ENCODE results near the gene IL11RA. TPM values are rescaled to one million over a fixed set of nuclear protein-coding genes. Genes with fewer than 3 reads are reported as not detected.

IL11RA gene
- total and polyA plus RNA-seq, 10 of the 15 experiments (the other 5 are each of a cell fraction or from before 2014, with no cell fraction given): 0.32 to 5.8 (median 2.2) TPM

GRCh38 chr9:34653151-34654072 is 1.4 kb downstream of the IL11RA start:
- H3K9ac ChIP-seq (ENCODE audit: control insufficient read depth, insufficient read depth, low read length): no peak overlapping the region
- RAD21 ChIA-PET (ENCODE audit: unreplicated experiment): no interaction called here
- H3K4me3 ChIP-seq: no peak overlapping the region
- no peaks in the 10 kb centered on the region for H3K79me2 ChIP-seq (ENCODE audit: control insufficient read depth, insufficient read depth, low read length)
- H3K4me2 ChIP-seq (ENCODE audit: control insufficient read depth, insufficient read depth): no peak overlapping the region
- no peaks in the 10 kb centered on the region for H3K9me3 ChIP-seq (replicated peaks; ENCODE audit: control insufficient read depth, insufficient read depth, low read length)
- peak; percentile 96 for TF ChIP-seq BCL3 (IDR thresholded peaks at IDR 0.05; ENCODE audit: borderline replicate concordance, insufficient read depth, low read depth, low read length, poor library complexity, severe bottlenecking)
- TF ChIP-seq ZNF592 (IDR thresholded peaks at IDR 0.05): no peak
- no peak for TF ChIP-seq POLR2AphosphoS5 (IDR thresholded peaks at IDR 0.05; ENCODE audit: low read length)
- H3K27me3 ChIP-seq (replicated peaks in 1 of 2; ENCODE audit: control insufficient read depth in 2 of 2, insufficient read depth in 2 of 2, low read length in 1 of 2): no peaks in the 10 kb centered on the region
- CTCF ChIA-PET: interaction anchor here (2.9 kb wide), 1 partner anchor 9 kb away, joined by 11 read pairs; the partner anchor contains the start of gene CCL27
- no peak for ATAC-seq
- H2AFZ ChIP-seq (ENCODE audit: control insufficient read depth, low read depth, low read length): no peak overlapping the region
- peaks cover 2 to 13% of the 10 kb centered on the region in 2 experiments; a peak in 3 of 4 replicates for H3K36me3 ChIP-seq (ENCODE audit: control insufficient read depth in 2 of 2, insufficient read depth in 2 of 2, low read length in 1 of 2)
- intact Hi-C loops (cut with micrococcal nuclease; ENCODE audit: unreplicated experiment): no loop called here
- peaks cover 5% of the 10 kb centered on the region for H3K4me1 ChIP-seq (ENCODE audit: control insufficient read depth, insufficient read depth, low read length)
- no peak overlapping the region for H3K27ac ChIP-seq (ENCODE audit: control insufficient read depth, insufficient read depth)
- in situ Hi-C loops (cut with MboI): no loop called here
- no peak for DNase-seq (ENCODE audit: low read depth, low spot score)
- FAIRE-seq: no peak
- BruUV-seq (replicated peaks): no TSS peak
- H4K20me1 ChIP-seq (ENCODE audit: control insufficient read depth, insufficient read depth): no peaks in the 10 kb centered on the region
- POLR2A ChIA-PET: interaction anchor here (1.3 kb wide), 1 partner anchor 8 kb away, joined by 3 read pairs; the partner anchor contains the start of gene CCL27
- 58% methylated on average over 9 of the region's 11 CpGs for WGBS (ENCODE audit: insufficient coverage, insufficient replicate concordance, low lambda C conversion rate, missing lambda C conversion rate)
- SMC1A ChIA-PET (ENCODE audit: uncharacterized antibody, unreplicated experiment): no interaction called here
